ENCODE data around the gene HOXA13.

Gene HOXA13

DNA sequence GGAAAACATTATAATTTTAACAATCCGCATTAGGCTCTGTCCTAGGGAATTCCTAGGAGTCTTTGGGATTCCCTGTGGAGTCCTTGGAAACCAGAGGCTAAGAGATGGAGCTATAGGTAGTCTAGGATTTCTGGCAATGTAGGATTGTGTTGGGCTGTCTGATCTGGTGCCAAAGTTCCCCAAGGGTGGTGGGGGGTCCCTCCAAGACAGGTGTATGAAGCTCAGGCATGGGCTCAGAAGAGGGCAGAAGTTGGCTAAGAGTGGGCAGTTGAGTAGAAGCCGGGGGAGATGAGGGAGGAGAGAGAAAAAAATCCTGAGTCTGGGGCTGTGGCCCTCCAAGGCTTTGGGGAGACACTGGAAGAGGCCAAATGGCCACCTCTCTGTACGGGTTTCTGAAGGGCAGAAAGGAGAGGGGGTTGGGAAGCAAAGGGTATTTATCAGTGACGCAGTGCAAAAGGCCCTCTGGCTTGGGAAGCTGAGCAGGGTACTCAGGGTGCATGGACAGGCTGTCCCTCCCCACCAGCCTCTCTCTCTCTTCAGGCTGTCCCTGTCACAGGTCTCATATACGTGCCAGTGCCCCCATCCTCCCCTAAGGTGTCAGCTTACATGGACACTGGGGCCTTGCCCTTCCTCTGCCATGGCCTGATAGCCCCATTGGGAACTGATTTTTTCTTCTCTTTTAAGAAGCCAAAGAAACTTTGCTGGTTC lies 53.2 kb downstream of the HOXA13 start:
- DNase-seq: no peak

DNA sequence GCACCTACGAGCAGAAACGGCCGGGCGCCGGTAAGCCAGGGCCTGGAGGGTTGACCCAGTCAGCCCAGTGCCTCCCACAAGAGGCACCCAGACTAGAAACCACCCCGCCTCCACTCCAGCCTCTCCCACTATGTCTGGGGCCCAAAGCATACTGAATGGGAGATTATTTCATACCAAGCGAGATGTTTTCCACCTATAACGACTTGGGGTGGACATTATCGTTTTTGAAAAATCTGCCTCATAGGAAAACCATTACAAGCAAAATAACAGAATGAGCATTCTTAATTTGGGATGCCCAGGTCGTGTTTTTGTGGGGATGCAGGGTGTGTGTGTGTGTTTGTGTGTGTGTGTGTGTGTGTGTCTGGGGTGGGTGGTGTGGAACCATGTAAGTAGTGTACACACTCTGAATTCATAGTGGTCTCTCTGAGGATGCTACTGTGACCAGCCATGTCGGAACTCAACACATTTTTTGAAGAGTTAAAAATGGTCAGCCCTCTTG lies 53.9 kb downstream of the HOXA13 start:
- DNase-seq: no peak

DNA sequence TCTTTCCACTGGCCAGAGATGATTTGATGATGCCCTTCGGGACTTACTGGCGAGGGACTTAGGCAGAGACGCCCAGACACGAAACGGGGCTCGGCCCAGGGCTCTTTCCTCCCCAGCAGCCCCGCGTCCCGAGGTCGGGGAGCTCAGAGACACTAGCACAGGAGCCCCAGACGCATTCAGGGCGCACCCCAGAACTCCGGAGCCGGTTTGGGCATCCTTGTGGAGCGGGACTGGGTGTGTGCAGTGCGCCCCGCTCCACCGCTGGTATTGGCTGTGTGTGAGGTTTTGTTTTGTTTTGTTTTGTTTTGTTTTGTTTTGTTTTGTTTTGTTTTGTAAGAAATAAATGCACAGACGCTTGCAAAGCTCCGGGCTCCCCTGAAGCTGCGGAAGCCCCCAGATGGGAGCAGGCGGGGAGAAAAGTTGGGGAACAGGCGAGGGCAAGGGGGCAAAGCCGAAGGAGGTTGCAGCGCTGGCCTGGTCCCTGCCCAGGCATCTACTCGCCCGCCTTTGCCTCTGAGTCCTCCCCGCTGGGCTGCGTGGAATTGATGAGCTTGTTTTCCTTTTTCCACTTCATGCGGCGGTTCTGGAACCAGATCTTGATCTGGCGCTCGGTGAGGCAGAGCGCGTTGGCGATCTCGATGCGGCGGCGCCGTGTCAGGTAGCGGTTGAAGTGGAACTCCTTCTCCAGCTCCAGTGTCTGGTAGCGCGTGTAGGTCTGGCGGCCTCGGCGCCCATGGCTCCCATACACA lies 54.6 kb downstream of the HOXA13 start:
- DNase-seq: no peak

DNA sequence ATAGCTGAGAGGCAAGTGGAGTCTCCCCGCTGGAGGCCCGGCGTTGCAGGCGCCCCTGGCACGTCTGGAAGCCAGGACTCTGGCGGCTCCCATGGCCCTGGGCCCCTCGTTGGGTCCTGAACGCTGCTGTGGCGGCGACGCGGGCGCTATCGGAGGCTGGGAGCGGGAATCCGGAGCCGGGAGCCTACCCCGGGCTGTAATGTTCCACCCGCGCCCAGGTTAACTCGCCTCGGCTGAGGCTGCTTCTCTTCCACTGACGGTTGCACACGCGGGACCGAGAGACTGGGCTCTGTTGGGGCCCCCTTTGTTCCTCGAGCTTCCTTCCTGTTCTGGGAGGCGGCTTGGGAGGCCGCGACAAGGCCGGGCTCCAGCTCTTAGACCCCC lies 55.1 kb downstream of the HOXA13 start:
- DNase-seq: no peak

Measured in NCI-H524 treated with DMSO at 0.1 percent for 48 hours (cell line).